Left renal cortex interstitium (tissue), 4 donors: ENCODE results near the gene NEDD4. TPM values are rescaled to one million over a fixed set of nuclear protein-coding genes. Genes with fewer than 3 reads are reported as not detected.
"Not testable (repeated sequence)": the region's sequence is repeated elsewhere in the genome, so short reads cannot be mapped to it uniquely, and the experiment has no call there.

Experiments
- DNase-seq, 4 donors: peaks; one replicate each; pipeline ENCODE4 v3.0.0-alpha.2; 2013; ENCODE audit warnings: low read depth in 4 of 4, low spot score in 2 of 4, missing footprints in 1 of 4
- polyA plus RNA-seq, 4 donors: library from polyadenylated mRNA; unstranded; fragments of 120-200 nt; gene quantifications; one replicate each; pipeline ENCODE4 v1.2.1, GENCODE V29; 2013; ENCODE audit not compliant: insufficient read length in 4 of 4

NEDD4 gene
- polyA plus RNA-seq, 4 donors: 14.7 to 16.0 (median 15.4) TPM

DNA sequence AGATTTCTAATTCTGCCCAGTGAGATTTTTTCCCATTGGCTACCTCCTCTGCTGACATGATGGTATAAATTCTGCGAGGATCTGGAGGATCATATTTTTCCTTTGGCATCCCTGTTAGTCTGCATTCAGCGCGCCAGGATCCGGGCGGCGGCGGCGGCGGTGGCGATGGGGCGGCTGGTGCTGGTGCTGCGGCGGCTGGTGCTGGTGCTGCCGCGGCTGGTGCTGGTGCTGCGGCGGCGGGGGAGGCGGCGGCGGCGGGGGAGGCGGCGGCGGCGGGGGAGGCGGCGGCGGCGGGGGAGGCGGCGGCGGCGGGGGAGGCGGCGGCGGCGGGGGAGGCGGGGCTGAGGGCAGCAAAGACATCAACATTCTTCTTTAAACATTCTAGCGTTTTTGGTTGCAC is 13.6 kb upstream of the NEDD4 start:
- DNase-seq: not testable (repeated sequence)

DNA sequence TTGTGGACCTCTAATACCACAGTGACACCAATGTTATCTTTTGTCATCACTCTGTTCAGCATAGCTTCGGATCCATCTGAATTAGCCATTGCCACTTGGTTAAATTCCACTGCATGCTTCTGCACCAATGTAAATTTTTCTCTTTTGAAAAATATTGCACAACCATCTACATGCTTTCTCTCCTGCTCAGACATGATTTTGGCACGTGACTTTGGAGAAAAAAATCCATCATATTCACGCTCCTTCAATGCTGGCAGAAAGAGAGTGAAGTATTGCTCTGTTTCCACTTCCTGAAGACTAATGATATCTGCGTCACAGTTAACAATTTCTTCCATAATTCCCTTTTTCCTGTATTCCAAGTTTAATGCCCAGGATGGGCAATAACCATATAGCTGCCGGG is 13.0 kb upstream of the NEDD4 start:
- not testable (repeated sequence) for DNase-seq

DNA sequence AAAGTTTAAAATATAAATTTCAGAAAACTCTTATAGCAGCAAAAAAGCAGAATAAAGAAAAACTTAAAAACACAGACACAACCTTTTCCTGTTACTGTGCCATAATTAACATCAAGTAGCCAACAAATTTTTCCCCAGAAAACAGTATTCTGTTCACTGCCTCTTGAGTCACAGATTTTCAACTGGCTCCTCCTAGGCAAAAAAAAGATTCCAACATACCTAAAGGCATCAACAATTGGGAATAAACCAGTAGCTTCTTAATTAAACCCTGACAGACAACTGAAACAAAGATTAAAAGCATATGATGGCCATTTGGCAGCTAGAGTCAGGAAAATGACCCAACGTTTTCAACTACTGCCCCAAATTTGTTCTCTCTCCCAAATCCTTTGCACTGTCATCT is 10.9 kb upstream of the NEDD4 start:
- not testable (repeated sequence) for DNase-seq

DNA sequence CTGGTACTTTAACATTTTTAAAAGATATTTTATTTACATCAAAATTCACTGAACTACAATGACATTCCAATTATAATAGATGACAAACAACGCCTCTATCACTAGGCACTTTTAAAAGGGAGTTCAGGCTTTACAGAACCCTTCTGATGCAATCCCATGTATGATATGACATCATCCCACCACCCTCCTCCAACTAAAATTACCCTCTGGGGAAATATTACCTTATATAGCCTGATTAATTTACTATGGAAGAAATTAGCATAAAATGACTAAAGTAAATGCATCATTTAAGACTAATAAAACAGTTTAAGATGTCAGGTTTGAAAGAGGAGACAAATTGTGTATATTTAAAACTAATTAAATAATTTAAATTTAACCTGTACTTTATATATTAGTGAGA is 10.4 kb upstream of the NEDD4 start:
- DNase-seq: not testable (repeated sequence)

DNA sequence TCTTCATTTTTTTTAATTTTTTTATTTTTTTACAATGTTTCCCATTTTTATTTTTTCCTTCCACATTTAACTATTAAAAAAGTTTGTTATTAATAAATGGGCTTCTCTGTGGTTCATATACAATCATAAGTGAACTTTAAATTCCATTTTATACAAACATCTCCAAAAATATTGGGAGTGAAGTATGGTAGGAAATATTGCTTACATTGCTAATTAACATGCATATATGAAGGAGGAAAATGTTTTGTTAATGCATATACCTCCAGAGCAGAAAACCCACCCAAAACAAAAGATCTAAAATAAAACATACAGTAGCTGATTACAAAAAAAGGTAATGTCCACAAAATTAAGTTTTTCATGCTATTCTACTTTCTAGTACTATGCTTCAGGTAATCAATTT is 9.9 kb upstream of the NEDD4 start:
- not testable (repeated sequence) for DNase-seq

DNA sequence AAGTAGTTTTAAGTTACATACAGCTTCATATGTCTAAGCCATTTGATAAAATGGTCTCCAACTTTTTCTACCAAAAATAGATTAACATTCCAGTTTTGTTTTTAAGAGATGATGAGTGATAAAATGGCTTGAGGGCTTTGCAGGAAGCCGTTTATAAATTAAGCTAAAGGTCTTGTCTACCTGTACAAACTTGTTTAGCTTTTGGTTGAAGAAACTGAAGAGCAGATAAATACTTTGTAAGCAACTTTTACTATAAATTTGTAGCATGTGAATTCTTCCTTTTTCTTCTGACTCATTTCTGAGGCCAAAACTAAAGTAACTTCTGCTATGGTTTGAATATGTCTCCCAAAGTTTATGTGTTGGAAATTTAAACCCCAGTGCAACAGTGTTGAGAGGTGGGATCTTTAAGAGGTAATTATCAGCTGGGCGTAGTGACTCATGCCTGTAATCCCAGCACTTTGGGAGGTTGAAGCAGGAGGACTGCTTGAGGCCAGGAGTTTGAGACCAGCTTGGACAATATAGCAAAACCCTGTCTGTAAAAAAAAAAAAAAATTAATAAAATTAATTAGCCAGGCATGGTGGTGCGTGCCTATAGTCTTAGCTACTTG is 8.2 kb upstream of the NEDD4 start:
- no peak for DNase-seq

DNA sequence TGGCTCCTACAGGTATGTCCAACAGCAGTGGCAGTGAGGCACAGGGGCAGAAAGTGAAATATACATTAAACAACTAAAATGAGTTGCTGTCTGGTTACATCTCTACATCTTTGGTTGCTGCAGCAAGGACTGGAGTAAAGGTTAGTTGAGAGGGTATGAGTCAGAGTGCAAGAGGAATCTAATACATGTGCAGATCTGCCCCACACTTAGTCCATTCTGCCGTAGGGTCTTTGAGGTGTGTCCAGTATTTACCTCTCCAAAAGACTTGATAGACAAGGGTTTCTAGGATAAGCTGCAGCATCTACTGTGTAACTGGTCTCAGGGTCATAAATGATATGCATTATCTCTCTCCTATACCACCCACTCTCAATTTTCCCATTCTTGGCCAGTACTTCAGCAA is 6.2 kb upstream of the NEDD4 start:
- no peak for DNase-seq

DNA sequence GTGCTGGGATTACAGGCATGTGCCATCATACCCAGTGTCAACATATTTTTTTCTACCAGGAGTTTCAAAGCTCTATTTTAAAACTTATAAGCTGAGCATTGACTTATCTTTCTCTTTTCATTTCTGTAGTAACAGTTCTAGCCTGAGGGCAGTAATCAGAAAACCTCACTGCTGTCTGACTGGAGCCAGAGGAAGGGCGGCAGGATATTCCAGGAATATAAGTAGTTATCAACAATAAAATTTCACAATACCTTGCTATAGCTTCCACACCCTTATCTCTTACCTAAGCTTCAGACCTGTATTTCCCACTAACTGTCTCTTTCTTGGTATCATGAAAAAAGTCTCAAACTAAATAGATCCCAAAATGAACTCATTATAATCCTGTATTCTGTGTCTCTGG is 5.1 kb upstream of the NEDD4 start:
- DNase-seq: no peak

DNA sequence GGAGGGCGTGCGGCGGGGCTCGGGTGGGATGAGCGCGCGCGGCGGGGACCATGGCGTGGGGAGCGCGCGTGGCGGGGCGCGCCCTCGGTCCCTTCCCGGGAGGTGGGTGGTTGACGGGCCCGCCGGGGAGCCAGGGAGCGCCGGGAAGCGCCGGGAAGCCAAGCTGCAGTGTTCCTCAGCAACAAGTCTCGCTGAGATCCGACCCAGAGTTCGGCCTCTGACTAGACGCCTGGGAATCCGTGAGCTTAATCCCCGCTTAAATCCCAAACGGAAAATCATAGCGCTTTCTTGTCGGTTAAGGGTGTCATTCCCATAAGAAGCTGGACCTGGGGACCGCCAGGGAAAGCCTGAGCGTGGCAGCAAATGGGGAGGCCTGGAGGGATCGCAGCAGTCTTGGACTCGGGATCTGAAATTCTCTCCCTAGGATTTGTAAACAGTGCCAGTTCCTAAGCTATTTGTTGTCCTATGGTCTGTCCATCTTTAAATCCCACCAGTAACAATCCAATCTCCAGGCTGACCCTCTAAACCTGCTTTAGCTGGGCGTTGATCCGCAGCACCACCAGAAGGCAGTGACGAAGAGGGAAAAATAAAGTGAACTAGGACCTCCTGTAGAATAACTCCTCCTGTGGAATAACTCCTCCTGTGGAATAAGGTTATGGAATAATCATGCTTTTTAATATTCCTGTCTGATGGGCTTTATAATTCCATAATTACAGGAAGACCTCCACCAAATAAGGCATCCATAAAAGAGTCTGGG is 570 bp upstream of the NEDD4 start:
- peak; percentile 32 to 67 (median 36) for DNase-seq

DNA sequence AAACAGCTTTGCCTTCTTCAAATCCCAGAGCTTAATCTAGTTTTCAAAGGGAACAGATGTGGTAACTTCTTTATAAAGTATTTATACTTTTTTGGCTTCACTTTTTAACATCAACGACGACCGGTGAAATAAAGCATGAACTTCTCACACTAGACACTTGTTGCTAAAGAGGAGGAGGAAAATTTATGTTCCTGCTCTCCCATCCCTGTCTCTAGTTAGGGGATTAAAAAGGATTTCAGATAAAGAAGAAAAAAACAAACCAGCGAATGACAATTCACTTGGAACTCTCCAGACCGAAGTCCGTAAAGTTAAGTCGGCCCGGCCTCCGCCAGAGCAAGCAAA is 672 bp downstream of the NEDD4 start:
- DNase-seq: peak in 1 of 4 donors; percentile 53

DNA sequence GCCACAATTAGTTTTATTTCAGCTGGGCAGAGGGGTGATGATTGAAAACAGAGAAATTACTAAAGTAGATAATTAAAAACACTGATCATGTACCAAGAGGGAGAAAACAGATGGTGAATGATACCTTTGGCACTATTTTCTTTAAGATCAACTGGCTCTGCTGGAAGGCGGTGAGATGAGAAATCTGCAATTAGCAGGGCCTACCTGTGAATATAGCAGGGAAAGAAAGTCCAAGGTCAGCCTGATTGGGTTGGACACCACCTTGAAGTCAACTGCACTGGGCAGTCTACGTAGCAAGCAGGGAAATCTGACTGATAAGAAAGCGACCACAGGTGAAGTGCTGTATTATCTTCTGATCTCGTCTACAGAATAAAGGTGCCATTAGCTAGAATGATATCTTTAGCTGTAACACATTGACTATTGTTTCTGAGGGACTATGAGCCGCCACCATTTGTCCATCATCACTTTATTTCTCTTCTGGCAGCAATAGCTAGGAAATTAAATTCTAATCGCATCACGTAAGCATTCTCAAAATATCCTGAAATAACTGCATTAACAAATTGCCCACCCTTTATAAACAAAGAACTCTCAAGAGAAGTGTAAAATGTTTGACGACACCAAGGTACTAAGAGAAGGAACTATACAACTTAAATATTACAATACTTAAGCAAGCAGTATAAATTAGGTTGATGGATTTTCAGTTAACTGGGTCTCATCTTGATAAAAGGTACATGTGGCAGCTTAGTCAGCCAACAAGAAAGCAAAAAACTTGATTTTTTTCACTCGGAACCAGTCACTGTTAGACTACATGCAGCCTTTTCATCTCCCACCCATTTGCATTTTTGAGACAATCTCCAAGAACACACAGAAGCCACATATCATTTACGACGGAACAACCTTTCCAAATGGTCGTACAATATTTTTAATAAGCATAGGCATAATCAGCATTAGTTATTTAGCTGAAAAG is 1.3 kb downstream of the NEDD4 start:
- no peak for DNase-seq

DNA sequence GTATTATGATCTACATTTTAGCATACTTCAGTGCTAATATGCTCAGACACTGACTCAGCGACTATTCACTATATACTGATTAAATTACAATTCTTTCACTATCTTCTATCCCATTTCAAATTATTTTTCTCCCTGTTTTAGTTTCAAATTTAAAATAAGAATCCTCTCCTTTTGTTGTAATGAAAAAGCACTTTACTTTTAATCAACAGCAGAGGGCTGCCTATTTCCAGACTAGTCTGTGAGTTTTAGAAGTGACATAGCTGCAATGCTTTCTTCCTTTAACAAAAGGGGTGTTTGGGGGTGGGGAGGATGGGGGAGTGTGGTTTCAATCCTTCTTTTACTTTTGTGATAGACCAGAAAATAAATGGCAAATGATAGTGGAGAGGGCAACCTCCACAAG is 2.4 kb downstream of the NEDD4 start:
- no peak for DNase-seq

DNA sequence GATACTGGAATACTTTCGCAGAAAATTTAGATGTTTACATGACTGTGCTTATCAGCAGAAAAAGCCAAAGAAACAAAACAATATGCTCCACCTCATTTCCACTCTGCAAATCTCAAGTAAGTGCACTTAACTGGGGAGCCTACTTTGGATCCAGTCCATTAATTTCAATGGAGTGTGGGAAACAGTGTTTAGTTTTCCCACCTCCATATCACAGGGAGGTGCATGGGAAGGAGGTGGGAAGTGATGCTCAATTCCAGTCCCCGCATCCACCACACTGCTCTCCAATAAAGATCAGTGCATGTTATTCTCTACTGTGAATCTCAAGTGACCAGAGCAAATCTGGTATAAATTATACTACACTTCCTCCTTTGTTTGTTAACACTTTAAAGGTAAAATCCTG is 2.9 kb downstream of the NEDD4 start:
- no peak for DNase-seq

DNA sequence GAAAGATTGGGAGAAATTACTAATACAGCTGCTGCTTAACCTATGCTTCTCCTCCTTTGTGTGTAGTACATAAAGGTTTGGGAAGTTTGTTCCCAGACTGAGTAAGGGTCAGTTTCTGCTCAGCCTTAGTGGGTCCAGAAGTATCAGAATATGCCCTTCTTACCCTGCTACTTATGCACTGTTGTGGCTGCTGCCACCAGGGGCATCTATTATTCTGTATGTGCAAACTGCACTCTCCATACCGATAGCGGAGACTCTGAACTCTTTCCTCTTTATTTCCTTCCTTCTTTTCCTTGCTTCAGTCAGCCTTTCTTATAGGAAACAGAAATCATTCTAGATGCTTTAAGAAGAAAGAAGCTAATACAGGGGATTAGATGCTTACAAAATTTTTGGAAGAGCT is 4.0 kb downstream of the NEDD4 start:
- no peak for DNase-seq

DNA sequence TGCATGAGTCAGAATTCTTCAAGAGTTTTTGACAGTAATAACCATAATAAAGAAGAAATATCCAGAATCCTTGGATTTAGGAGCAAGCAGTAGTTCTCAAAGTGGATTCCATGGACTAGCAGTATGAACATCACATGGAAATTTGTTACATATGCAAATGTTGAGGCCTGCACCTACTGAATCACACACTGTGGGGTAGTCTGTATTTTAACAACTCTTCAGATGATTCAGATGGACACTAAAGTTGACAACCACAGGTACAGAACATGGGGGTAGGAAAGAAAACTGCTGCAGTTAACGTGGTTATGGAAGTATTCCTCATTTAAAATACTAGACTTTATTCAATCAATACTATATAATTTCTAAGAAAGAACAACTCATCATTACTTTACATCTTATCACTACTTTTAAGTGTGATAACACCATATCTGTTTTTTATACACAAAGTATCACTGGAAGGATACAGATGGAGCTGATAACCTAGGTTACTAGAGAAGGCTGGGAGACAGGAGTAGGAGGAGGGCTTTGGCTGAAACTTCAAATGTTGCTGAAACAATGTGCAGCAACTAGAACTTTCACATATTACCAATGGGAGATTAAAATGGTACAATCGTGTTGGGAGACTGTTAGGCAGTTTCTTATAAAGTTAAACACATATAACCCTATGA is 11.7 kb downstream of the NEDD4 start:
- DNase-seq: no peak

DNA sequence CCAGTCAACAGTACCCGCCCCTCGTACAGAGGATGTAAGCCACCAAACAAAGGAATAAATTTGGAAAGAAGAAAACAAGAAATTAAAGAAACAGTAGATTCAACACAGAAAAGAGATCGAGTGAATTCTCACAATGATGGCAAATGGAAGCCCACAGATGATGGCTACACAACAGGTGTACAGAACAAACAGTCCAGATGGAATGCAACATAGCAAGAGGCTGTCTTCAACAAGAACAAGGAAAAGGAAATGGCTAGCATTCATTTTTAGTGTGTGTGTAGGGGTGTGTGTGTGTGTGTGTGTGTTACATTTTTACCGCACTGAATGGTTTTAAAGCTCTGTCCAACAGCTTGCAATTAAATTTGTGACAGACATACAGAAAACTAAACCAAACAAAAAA is 12.9 kb downstream of the NEDD4 start:
- no peak for DNase-seq

DNA sequence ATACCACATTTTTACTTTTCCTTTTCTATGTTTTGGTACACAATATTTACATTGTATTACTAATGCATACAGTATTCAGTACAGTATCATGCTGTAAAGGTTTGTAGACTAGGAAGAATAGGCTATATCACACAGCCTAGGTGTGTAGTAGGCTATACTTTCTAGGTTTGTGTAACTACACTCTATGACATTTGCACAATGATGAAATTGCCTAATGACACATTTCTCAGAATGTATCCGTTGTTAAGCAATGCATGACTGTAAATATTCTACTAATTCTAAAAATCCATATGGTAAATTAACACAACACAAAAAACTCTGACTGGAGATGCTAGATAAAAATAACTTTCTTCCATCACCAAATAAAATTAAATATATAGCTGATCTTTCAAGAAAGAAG is 16.2 kb downstream of the NEDD4 start:
- no peak for DNase-seq

DNA sequence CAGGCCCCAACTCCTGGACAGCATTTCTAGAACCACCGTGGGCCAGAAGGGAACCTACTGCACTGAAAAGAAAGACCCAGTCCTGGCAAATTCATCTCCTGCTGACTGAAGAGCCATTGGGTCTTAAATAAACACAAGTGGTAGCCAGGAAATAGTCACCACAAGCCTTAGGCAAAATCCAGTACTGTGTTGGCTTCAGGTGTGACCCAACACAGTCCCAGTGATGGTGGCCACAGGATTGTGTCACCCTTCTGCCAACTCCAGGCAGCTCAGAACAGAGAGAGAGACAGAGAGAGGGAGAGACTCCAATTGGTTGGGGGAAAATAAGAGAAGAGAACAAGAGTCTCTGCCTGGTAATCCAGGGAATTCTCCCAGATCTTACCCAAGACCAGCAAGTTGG is 23.1 kb downstream of the NEDD4 start:
- no peak for DNase-seq

DNA sequence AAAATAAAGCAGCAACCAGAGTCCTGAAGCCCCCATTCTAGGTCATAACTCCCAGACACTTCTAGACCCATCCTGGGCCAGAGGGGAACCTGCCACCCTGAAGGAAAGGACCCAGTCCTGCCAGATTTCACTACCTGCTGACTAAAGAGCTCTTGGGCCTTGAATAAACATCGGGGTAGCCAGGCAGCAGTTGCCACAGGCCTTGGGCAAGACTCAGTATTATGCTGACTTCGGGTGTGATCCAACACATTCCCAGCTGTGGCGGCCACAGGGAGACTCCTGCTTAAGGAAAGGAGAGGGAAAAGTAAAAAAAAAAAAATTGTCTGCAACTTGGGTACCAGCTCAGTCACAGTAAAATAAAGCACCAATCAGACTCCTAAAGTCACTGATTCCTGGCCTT is 23.8 kb downstream of the NEDD4 start:
- DNase-seq: no peak

DNA sequence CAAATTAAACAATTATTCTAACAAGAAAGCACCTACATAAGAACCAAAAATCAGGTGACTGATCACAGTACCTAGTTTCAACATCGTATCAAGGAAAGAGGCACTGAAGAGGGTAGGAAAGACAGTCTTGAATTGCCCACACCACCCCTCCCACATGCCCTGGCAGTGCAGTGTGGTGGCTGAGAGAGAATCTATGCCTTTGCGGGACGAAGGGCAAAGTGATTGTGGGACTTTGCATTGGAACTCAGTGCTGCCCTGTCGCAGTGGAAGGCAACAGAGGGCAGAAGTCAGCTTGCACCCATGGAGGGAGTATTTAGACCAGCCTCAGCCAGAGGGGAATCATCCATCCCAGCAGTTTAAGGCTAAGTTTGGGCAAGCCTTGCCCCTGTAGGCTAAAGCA is 24.5 kb downstream of the NEDD4 start:
- DNase-seq: no peak

DNA sequence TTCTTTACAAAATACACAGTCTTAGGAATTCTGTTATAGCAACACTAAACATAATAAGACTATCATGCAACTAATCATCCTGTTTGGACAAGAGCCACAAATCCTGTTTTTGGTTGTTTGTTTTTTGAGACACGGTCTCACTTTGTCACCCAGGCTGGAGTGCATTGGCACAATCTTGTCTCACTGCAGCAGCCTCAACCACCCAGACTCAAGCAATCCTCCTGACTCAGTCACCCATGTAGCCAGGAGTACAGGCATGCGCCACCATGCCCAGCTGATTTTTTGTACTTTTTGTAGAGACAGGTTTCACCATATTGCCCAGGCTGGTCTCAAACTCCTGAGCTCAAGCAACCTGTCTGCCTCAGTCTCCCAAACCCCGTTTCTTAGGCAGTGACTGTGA is 28.3 kb downstream of the NEDD4 start:
- no peak for DNase-seq
